GM18858 (cell line): ENCODE measurements around the gene EPSTI1.
"Not testable (repeated sequence)": the region's sequence is repeated elsewhere in the genome, so short reads cannot be mapped to it uniquely, and the experiment has no call there.

Experiments used
- ATAC-seq: cut with Tn5 transposase; IDR thresholded peaks from one replicate; pipeline ENCODE4 v1.9.1; 2021; ENCODE audit not compliant: unreplicated experiment

EPSTI1 gene

GRCh38 chr13:42991898-42992763 lies at the start of gene EPSTI1:
TSS of gene EPSTI1 (minus strand) at chr13:42992241. CDS start at chr13:42992165, 76 bp downstream.
- peak; percentile 60 for ATAC-seq

- ATAC-seq, result peak; percentile 59
Measured at GRCh38 chr13:43041369-43041921, 49.4 kb upstream of the EPSTI1 start.

- ATAC-seq, result not testable (repeated sequence)
Measured at GRCh38 chr13:43040581-43041368, 48.7 kb upstream of the EPSTI1 start.

GRCh38 chr13:43039966-43040365 lies 47.9 kb upstream of the EPSTI1 start:
- no peak for ATAC-seq

- no peak for ATAC-seq
Measured at GRCh38 chr13:43036351-43037250, 44.6 kb upstream of the EPSTI1 start.

GRCh38 chr13:43033038-43033437 lies 41.0 kb upstream of the EPSTI1 start:
- ATAC-seq, result no peak

- no peak for ATAC-seq
Measured at GRCh38 chr13:43031881-43032280, 39.8 kb upstream of the EPSTI1 start.

- ATAC-seq, result peak; percentile 73
Measured at GRCh38 chr13:43030548-43030947, 38.5 kb upstream of the EPSTI1 start.

GRCh38 chr13:43026262-43026661 lies 34.2 kb upstream of the EPSTI1 start:
- ATAC-seq, result no peak

GRCh38 chr13:43023289-43023963 lies 31.4 kb upstream of the EPSTI1 start, which contains the start of gene DNAJC15:
TSS of gene DNAJC15 (plus strand) at chr13:43023586. CDS start at chr13:43023627, 41 bp downstream.
- peak; percentile 68 for ATAC-seq

GRCh38 chr13:43022934-43023288 lies 30.9 kb upstream of the EPSTI1 start:
- ATAC-seq, result no peak

- ATAC-seq, result no peak
Measured at GRCh38 chr13:43021926-43022670, 30.1 kb upstream of the EPSTI1 start.

- ATAC-seq, result no peak
Measured at GRCh38 chr13:43020794-43021193, 28.8 kb upstream of the EPSTI1 start.

GRCh38 chr13:43019811-43020210 lies 27.8 kb upstream of the EPSTI1 start:
- ATAC-seq, result no peak

GRCh38 chr13:43016226-43016625 lies 24.2 kb upstream of the EPSTI1 start:
- ATAC-seq, result no peak

- no peak for ATAC-seq
Measured at GRCh38 chr13:43014162-43014561, 22.1 kb upstream of the EPSTI1 start.

GRCh38 chr13:43009506-43009905 lies 17.5 kb upstream of the EPSTI1 start:
- ATAC-seq, result no peak

- no peak for ATAC-seq
Measured at GRCh38 chr13:43008596-43008995, 16.6 kb upstream of the EPSTI1 start.

- no peak for ATAC-seq
Measured at GRCh38 chr13:43006893-43007631, 15.0 kb upstream of the EPSTI1 start.
